Neural cell (in vitro differentiated cells): ENCODE results near the gene SUCLG2. TPM values are rescaled to one million over a fixed set of nuclear protein-coding genes. Genes with fewer than 3 reads are reported as not detected.

Source experiments
- H2AFZ ChIP-seq: fragments of 200-600, 300-800 bp; sonication (generic), shearing (Covaris generic); 2 replicates; pipeline ENCODE4 v1.6.0; 2014; ENCODE audit warnings: low read depth, mild to moderate bottlenecking, antibody characterized with exemption, low read length, moderate library complexity
- H3F3A ChIP-seq: fragments of 200-600 bp; shearing (Covaris generic); 2 replicates; pipeline ENCODE4 v1.6.1; 2016; ENCODE audit warnings: mild to moderate bottlenecking, moderate library complexity, mixed read lengths, antibody characterized with exemption, low read length; ENCODE audit not compliant: insufficient read depth, poor library complexity, severe bottlenecking
- H3K27ac ChIP-seq: fragments of 200-600, 300-800 bp; sonication (generic), shearing (Covaris generic); 2 replicates; pipeline ENCODE4 v1.5.1; 2014; ENCODE audit warnings: mild to moderate bottlenecking, low read length, moderate library complexity
- H3K27me3 ChIP-seq: fragments of 300-800, 200-600 bp; sonication (generic), shearing (Covaris generic); 2 replicates; pipeline ENCODE4 v1.6.0; 2014; ENCODE audit warnings: mild to moderate bottlenecking, low read depth, low read length, moderate library complexity; ENCODE audit not compliant: insufficient read depth
- H3K36me3 ChIP-seq: fragments of 300-800, 200-600 bp; sonication (generic), shearing (Covaris generic); 2 replicates; pipeline ENCODE4 v1.5.1; 2014; ENCODE audit warnings: mild to moderate bottlenecking, antibody characterized with exemption, low read length, moderate library complexity; ENCODE audit not compliant: insufficient read depth
- H3K4me2 ChIP-seq: fragments of 300-800, 200-600 bp; sonication (generic), shearing (Covaris generic); 2 replicates; pipeline ENCODE4 v1.6.0; 2014; ENCODE audit warnings: mild to moderate bottlenecking, low read length
- H3K4me3 ChIP-seq: fragments of 300-800, 200-600 bp; sonication (generic), shearing (Covaris generic); 2 replicates; pipeline ENCODE4 v1.5.1; 2014; ENCODE audit warnings: mild to moderate bottlenecking, low read length, moderate library complexity
- H3K79me2 ChIP-seq: fragments of 200-600 bp; shearing (Covaris generic); replicated peaks from 2 replicates; pipeline ENCODE4 v1.6.0; 2014; ENCODE audit warnings: mild to moderate bottlenecking, low read length, moderate library complexity; ENCODE audit not compliant: insufficient read depth
- H3K9ac ChIP-seq: fragments of 300-800, 200-600 bp; sonication (generic), shearing (Covaris generic); 2 replicates; pipeline ENCODE4 v1.6.1; 2016; ENCODE audit warnings: mild to moderate bottlenecking, low read length, mixed read lengths
- H3K9me2 ChIP-seq: fragments of 200-600 bp; shearing (Covaris generic); 2 replicates; pipeline ENCODE4 v1.6.1; 2016; ENCODE audit warnings: mild to moderate bottlenecking, low read length, mixed read lengths; ENCODE audit not compliant: insufficient read depth
- H3K9me3 ChIP-seq: fragments of 200-600, 300-800 bp; sonication (generic), shearing (Covaris generic); 2 replicates; pipeline ENCODE4 v1.6.1; 2016; ENCODE audit warnings: mild to moderate bottlenecking, mixed run types, low read length, moderate library complexity, mixed read lengths
- H4K20me1 ChIP-seq: fragments of 200-600 bp; shearing (Covaris generic); 2 replicates; pipeline ENCODE4 v1.6.1; 2016; ENCODE audit warnings: mild to moderate bottlenecking, mixed run types; ENCODE audit not compliant: insufficient read depth
- EP300 ChIP-seq: fragments of 450-650 bp; conservative IDR thresholded peaks from 2 replicates; pipeline ENCODE4 v1.6.1; 2014; ENCODE audit warnings: antibody characterized with exemption, mild to moderate bottlenecking, moderate library complexity; ENCODE audit not compliant: poor library complexity, severe bottlenecking
- EZH2 ChIP-seq: fragments of 200-600, 300-800 bp; shearing (Covaris generic), sonication (generic); IDR thresholded peaks from 2 replicates; pipeline ENCODE4 v1.6.1; 2014; ENCODE audit warnings: antibody characterized with exemption, low read length, borderline replicate concordance, mild to moderate bottlenecking; ENCODE audit not compliant: insufficient read depth, poor library complexity, severe bottlenecking
- MXI1 ChIP-seq: fragments of 450-650 bp; conservative IDR thresholded peaks from 2 replicates; pipeline ENCODE4 v1.6.1; 2014; ENCODE audit warnings: antibody characterized with exemption, mild to moderate bottlenecking; ENCODE audit not compliant: poor library complexity, severe bottlenecking
- POLR2AphosphoS5 ChIP-seq: IDR thresholded peaks from 2 replicates; pipeline ENCODE4 v1.6.1; 2012
- RAD21 ChIP-seq: fragments of 450-650 bp; conservative IDR thresholded peaks from 2 replicates; pipeline ENCODE4 v1.6.1; 2014; ENCODE audit warnings: antibody characterized with exemption, mild to moderate bottlenecking, moderate library complexity
- SMC3 ChIP-seq: fragments of 450-650 bp; conservative IDR thresholded peaks from 2 replicates; pipeline ENCODE4 v1.6.1; 2014; ENCODE audit warnings: antibody characterized with exemption, mild to moderate bottlenecking, moderate library complexity; ENCODE audit not compliant: poor library complexity
- TAF1 ChIP-seq: IDR thresholded peaks from 2 replicates; pipeline ENCODE4 v1.6.1; 2012; ENCODE audit warnings: low read depth
- polyA plus RNA-seq: library from polyadenylated mRNA; depleted of rRNA; stranded (reverse); fragments of >200 nt; gene quantifications from 2 replicates; pipeline ENCODE4 v1.2.3, GENCODE V29; 2014
- TF ChIP-seq, protein P1 (sequence below): fragments of 450-650 bp; IDR thresholded peaks from 2 replicates; pipeline ENCODE4 v1.5.1; 2014; ENCODE audit warnings: antibody characterized with exemption, mild to moderate bottlenecking, moderate library complexity; ENCODE audit not compliant: poor library complexity, severe bottlenecking
- TF ChIP-seq, protein P2 (sequence below): IDR thresholded peaks from 2 replicates; pipeline ENCODE4 v1.6.1; 2012; ENCODE audit warnings: borderline replicate concordance

The SUCLG2 gene
- polyA plus RNA-seq, 1 donor from 2014 or later = 0.15 TPM

DNA sequence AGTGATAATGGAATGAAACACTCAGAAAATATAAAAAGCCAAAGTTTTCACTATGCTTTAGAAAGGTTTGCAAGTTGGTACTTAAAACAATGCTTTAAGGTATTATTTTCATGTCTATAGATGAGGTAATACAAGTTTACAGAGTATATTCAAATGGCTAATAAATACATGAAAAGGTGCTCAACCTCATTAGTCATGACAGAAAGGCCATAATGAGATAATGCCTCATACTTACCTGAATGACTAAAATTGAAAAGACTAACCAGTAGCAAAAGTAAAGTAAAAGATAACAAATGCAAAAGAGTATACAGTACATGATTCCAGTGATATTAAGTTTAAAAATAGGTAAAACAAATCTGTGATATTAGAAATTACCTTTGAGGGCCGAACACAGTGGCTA, 163.8 kb downstream of the SUCLG2 start:
- Histone ChIP-seq H3K4me3 (no peak overlapping the region), H3K27me3 (no peaks in the 10 kb centered on the region), H3K79me2 (no peaks in the 10 kb centered on the region), H3K4me2 (no peak overlapping the region), H2AFZ (no peak overlapping the region), H3K36me3 (no peaks in the 10 kb centered on the region), H3F3A (no peaks in the 10 kb centered on the region), H3K9me3 (no peaks in the 10 kb centered on the region), H4K20me1 (no peaks in the 10 kb centered on the region), H3K9me2 (no peaks in the 10 kb centered on the region), H3K9ac (no peak overlapping the region), H3K27ac (no peak overlapping the region)
- TF ChIP-seq POLR2AphosphoS5 (no peak), MXI1 (no peak), EP300 (no peak), EZH2 (no peak), RAD21 (no peak), SMC3 (no peak), TAF1 (no peak)
- TF ChIP-seq, protein P1, sequence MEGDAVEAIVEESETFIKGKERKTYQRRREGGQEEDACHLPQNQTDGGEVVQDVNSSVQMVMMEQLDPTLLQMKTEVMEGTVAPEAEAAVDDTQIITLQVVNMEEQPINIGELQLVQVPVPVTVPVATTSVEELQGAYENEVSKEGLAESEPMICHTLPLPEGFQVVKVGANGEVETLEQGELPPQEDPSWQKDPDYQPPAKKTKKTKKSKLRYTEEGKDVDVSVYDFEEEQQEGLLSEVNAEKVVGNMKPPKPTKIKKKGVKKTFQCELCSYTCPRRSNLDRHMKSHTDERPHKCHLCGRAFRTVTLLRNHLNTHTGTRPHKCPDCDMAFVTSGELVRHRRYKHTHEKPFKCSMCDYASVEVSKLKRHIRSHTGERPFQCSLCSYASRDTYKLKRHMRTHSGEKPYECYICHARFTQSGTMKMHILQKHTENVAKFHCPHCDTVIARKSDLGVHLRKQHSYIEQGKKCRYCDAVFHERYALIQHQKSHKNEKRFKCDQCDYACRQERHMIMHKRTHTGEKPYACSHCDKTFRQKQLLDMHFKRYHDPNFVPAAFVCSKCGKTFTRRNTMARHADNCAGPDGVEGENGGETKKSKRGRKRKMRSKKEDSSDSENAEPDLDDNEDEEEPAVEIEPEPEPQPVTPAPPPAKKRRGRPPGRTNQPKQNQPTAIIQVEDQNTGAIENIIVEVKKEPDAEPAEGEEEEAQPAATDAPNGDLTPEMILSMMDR = no peak
- TF ChIP-seq, protein P2, sequence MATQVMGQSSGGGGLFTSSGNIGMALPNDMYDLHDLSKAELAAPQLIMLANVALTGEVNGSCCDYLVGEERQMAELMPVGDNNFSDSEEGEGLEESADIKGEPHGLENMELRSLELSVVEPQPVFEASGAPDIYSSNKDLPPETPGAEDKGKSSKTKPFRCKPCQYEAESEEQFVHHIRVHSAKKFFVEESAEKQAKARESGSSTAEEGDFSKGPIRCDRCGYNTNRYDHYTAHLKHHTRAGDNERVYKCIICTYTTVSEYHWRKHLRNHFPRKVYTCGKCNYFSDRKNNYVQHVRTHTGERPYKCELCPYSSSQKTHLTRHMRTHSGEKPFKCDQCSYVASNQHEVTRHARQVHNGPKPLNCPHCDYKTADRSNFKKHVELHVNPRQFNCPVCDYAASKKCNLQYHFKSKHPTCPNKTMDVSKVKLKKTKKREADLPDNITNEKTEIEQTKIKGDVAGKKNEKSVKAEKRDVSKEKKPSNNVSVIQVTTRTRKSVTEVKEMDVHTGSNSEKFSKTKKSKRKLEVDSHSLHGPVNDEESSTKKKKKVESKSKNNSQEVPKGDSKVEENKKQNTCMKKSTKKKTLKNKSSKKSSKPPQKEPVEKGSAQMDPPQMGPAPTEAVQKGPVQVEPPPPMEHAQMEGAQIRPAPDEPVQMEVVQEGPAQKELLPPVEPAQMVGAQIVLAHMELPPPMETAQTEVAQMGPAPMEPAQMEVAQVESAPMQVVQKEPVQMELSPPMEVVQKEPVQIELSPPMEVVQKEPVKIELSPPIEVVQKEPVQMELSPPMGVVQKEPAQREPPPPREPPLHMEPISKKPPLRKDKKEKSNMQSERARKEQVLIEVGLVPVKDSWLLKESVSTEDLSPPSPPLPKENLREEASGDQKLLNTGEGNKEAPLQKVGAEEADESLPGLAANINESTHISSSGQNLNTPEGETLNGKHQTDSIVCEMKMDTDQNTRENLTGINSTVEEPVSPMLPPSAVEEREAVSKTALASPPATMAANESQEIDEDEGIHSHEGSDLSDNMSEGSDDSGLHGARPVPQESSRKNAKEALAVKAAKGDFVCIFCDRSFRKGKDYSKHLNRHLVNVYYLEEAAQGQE = no peak

DNA sequence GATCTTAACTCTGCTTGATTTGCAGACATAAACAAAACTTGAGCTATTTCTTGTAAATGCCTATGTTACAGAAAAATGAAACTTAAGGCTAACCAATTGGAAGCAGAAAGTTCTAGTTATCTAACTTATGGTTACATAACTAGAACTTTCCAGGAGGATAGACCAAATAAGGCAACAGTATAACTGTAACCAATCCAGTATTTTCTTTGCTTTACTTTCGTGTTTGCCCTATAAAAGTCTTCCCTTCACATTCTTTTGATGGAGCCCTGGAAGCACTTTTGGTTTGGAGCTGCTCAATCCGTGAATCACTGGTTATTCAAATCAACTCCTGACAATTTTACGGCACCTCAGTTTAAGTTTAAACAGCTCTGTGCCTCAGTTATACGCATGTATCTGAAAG, 164.6 kb downstream of the SUCLG2 start:
- no peak overlapping the region for H3K4me3 ChIP-seq
- H3F3A ChIP-seq = no peaks in the 10 kb centered on the region
- H3K27me3 ChIP-seq = no peaks in the 10 kb centered on the region
- no peaks in the 10 kb centered on the region for H3K9me3 ChIP-seq
- no peak overlapping the region for H3K4me2 ChIP-seq
- no peaks in the 10 kb centered on the region for H3K36me3 ChIP-seq
- no peak overlapping the region for H3K9ac ChIP-seq
- H4K20me1 ChIP-seq = no peaks in the 10 kb centered on the region
- TF ChIP-seq SMC3 (no peak), MXI1 (no peak), POLR2AphosphoS5 (no peak), TAF1 (no peak)
- TF ChIP-seq, protein P1 = no peak
- TF ChIP-seq, protein P2 = no peak
- H3K79me2 ChIP-seq = no peaks in the 10 kb centered on the region
- no peaks in the 10 kb centered on the region for H3K9me2 ChIP-seq
- no peak overlapping the region for H3K27ac ChIP-seq
- no peak overlapping the region for H2AFZ ChIP-seq
